HepG2 (cell line): ENCODE results near the gene RBM14. TPM values are rescaled to one million over a fixed set of nuclear protein-coding genes. Genes with fewer than 3 reads are reported as not detected.
A peak's percentile ranks its signal among the peaks of the same experiment; 100 is the strongest.

Experiments used
- AGO2 ChIP-seq: fragments of 200-400 bp; formaldehyde crosslinking; optimal IDR thresholded peaks from 2 replicates; pipeline ENCODE3; 2017; ENCODE audit warnings: mild to moderate bottlenecking, low read depth, low read length, moderate library complexity
- ATAD3A ChIP-seq: sonication (generic); formaldehyde crosslinking; IDR thresholded peaks from 2 replicates; pipeline ENCODE4 v1.4.0; 2020; ENCODE audit warnings: missing genetic modification reagents
- DNMT3B ChIP-seq: conservative IDR thresholded peaks from 2 replicates; pipeline ENCODE4 v1.6.1; 2016; ENCODE audit warnings: missing biosample characterization, control low read depth
- ELF4 ChIP-seq: sonication (generic); formaldehyde crosslinking; IDR thresholded peaks from 2 replicates; pipeline ENCODE4 v1.5.0; 2020; ENCODE audit warnings: missing genetic modification reagents, mild to moderate bottlenecking, moderate library complexity, borderline replicate concordance
- ETV6 ChIP-seq: sonication (generic); formaldehyde crosslinking; conservative IDR thresholded peaks from 2 replicates; pipeline ENCODE4 v1.4.0; 2020; ENCODE audit warnings: missing genetic modification reagents
- HMG20A ChIP-seq: IDR thresholded peaks from 2 replicates; pipeline ENCODE4 v1.6.1; 2016; ENCODE audit warnings: borderline replicate concordance
- HNRNPL ChIP-seq: fragments of 200-400 bp; formaldehyde crosslinking; IDR thresholded peaks from 2 replicates; pipeline ENCODE4 v1.6.1; 2017; ENCODE audit warnings: mild to moderate bottlenecking, low read depth, low read length
- JUND ChIP-seq: sonication (generic); formaldehyde crosslinking; IDR thresholded peaks from 2 replicates; pipeline ENCODE4 v1.8.0; 2022; ENCODE audit warnings: mild to moderate bottlenecking, missing genetic modification reagents
- KDM6A ChIP-seq: IDR thresholded peaks from 2 replicates; pipeline ENCODE4 v1.6.1; 2016; ENCODE audit warnings: low read depth
- MIER2 ChIP-seq: IDR thresholded peaks from 2 replicates; pipeline ENCODE4 v1.6.1; 2016; ENCODE audit warnings: missing biosample characterization, missing genetic modification reagents
- NFAT5 ChIP-seq: sonication (generic); formaldehyde crosslinking; IDR thresholded peaks from 2 replicates; pipeline ENCODE4 v1.4.0; 2020; ENCODE audit warnings: missing genetic modification reagents
- PAF1 ChIP-seq: IDR thresholded peaks from 2 replicates; pipeline ENCODE4 v1.6.1; 2016; ENCODE audit warnings: missing genetic modification reagents, missing compliant biosample characterization
- RBM39 ChIP-seq: fragments of 200-400 bp; formaldehyde crosslinking; IDR thresholded peaks from one replicate; pipeline ENCODE4 v1.6.1; 2018; ENCODE audit warnings: antibody characterized with exemption, mild to moderate bottlenecking, low read depth, low read length; ENCODE audit not compliant: poor library complexity, severe bottlenecking
- RFXAP ChIP-seq: sonication (generic); formaldehyde crosslinking; IDR thresholded peaks from 2 replicates; pipeline ENCODE4 v1.4.0; 2020; ENCODE audit warnings: missing genetic modification reagents, borderline replicate concordance
- SIN3B ChIP-seq: fragments of 150-350 bp; IDR thresholded peaks from 2 replicates; pipeline ENCODE4 v1.6.1; 2014; ENCODE audit warnings: low read length
- SOX13 ChIP-seq, 3 experiments: fragments of 450-650 bp in 1 of 3; sonication (generic) in 1 of 3; formaldehyde crosslinking in 1 of 3; IDR thresholded peaks in 2 of 3; conservative IDR thresholded peaks in 1 of 3; 2 replicates each; pipeline versions ENCODE4 v1.5.0 to v1.6.1; 2016 to 2020; ENCODE audit warnings: antibody characterized with exemption in 1 of 3, mild to moderate bottlenecking in 1 of 3, missing compliant biosample characterization in 1 of 3, missing genetic modification reagents in 1 of 3, moderate library complexity in 1 of 3
- STAT5B ChIP-seq: sonication (generic); formaldehyde crosslinking; IDR thresholded peaks from 2 replicates; pipeline ENCODE4 v1.4.0; 2020; ENCODE audit warnings: missing genetic modification reagents
- ZFX ChIP-seq: sonication (generic); formaldehyde crosslinking; IDR thresholded peaks from 2 replicates; pipeline ENCODE4 v1.4.0; 2020; ENCODE audit warnings: mild to moderate bottlenecking, low read depth, missing genetic modification reagents, moderate library complexity
- ZNF749 ChIP-seq: sonication (generic); formaldehyde crosslinking; IDR thresholded peaks from 2 replicates; pipeline ENCODE4 v1.8.0; 2022; ENCODE audit warnings: mild to moderate bottlenecking, missing genetic modification reagents, moderate library complexity, borderline replicate concordance
- ZNF773 ChIP-seq: sonication (generic); formaldehyde crosslinking; IDR thresholded peaks from 2 replicates; pipeline ENCODE4 v1.4.0; 2020; ENCODE audit warnings: missing genetic modification reagents, borderline replicate concordance
- polyA plus RNA-seq, 8 experiments: library from polyadenylated mRNA; depleted of rRNA in 3 of 8; stranded (reverse) in 7 of 8; unstranded in 1 of 8; fragments of >200 nt; fragmentation: Illumina TruSeq in 4 of 8; extraction: Trizol in 4 of 8; gene quantifications; 2 replicates each; pipeline versions ENCODE4 v1.2.1 to v1.2.3, GENCODE V29; 2011 to 2016; ENCODE audit warnings: low read depth in 4 of 8, missing spikeins in 1 of 8, mixed read lengths in 1 of 8; ENCODE audit not compliant: insufficient read depth in 1 of 8
- total RNA-seq, 5 experiments: library from RNA; depleted of rRNA; stranded (reverse); fragments of >200 nt; fragmentation: Illumina TruSeq; extraction: Trizol; gene quantifications; 2 replicates each; pipeline ENCODE4 v1.2.3, GENCODE V29; 2016; ENCODE audit warnings: low read depth in 1 of 5
- TF ChIP-seq, protein P1 (sequence below): sonication (generic); formaldehyde crosslinking; IDR thresholded peaks from 2 replicates; pipeline ENCODE4 v1.5.0; 2020; ENCODE audit warnings: missing genetic modification reagents, mild to moderate bottlenecking, borderline replicate concordance
- TF ChIP-seq, protein P2 (sequence below): IDR thresholded peaks from 2 replicates; pipeline ENCODE4 v1.6.1; 2012; ENCODE audit warnings: inconsistent platforms

The RBM14 gene
- total and polyA plus RNA-seq, 2 of the 13 experiments (the other 11 are each of a cell fraction or from before 2014, with no cell fraction given): 12.7 to 44.1 TPM

GRCh38 chr11:66607126-66607834 is 9.2 kb upstream of the RBM14 start (continued):
- TF ChIP-seq NFAT5 (CRISPR knock-in tag) (no peak), JUND (CRISPR knock-in tag) (no peak), RBM39 (no peak), AGO2 (no peak), ELF4 (CRISPR knock-in tag) (no peak), HNRNPL (peak; percentile 81; the same call in 1 of the 2 replicates), MIER2 (CRISPR knock-in tag) (no peak), HMG20A (CRISPR knock-in tag) (0 out of 2 replicates have a peak, but pooled peaks have one; percentile 40), DNMT3B (CRISPR knock-in tag) (no peak), ZNF749 (CRISPR knock-in tag) (no peak), ZFX (CRISPR knock-in tag) (no peak), ZNF773 (CRISPR knock-in tag) (no peak), SOX13 (IDR thresholded peaks at IDR 0.05) (no peak), SOX13 (CRISPR knock-in tag; conservative IDR thresholded peaks at IDR 0.05 in 1 of 2, IDR thresholded peaks at IDR 0.05 in 1 of 2) (peak in 1 of 2 experiments; percentile 40; a peak in 2 of 4 replicates), PAF1 (CRISPR knock-in tag) (no peak), SIN3B (no peak), ETV6 (no peak), RFXAP (no peak), KDM6A (CRISPR knock-in tag) (no peak), ATAD3A (CRISPR knock-in tag) (no peak), STAT5B (CRISPR knock-in tag) (no peak)
- TF ChIP-seq, protein P1, sequence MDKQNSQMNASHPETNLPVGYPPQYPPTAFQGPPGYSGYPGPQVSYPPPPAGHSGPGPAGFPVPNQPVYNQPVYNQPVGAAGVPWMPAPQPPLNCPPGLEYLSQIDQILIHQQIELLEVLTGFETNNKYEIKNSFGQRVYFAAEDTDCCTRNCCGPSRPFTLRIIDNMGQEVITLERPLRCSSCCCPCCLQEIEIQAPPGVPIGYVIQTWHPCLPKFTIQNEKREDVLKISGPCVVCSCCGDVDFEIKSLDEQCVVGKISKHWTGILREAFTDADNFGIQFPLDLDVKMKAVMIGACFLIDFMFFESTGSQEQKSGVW: no peak
- TF ChIP-seq, protein P2, sequence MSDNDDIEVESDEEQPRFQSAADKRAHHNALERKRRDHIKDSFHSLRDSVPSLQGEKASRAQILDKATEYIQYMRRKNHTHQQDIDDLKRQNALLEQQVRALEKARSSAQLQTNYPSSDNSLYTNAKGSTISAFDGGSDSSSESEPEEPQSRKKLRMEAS: no peak
